Endothelial cell (in vitro differentiated cells): ENCODE data around the gene COX7B. TPM values are rescaled to one million over a fixed set of nuclear protein-coding genes. Genes with fewer than 3 reads are reported as not detected.
A peak's percentile ranks its signal among the peaks of the same experiment; 100 is the strongest.

Source experiments
- DNase-seq: peaks from one replicate; pipeline ENCODE4 v3.0.0; 2021; ENCODE audit warnings: low spot score
- H3K27ac Mint-ChIP-seq: one replicate; pipeline ENCODE4 v1.8.0; 2021; ENCODE audit warnings: mixed read lengths, inconsistent platforms; ENCODE audit not compliant: unreplicated experiment
- H3K27me3 Mint-ChIP-seq: one replicate; pipeline ENCODE4 v1.8.0; 2021; ENCODE audit warnings: mild to moderate bottlenecking, moderate library complexity, mixed read lengths, inconsistent platforms; ENCODE audit not compliant: unreplicated experiment
- H3K36me3 Mint-ChIP-seq: one replicate; pipeline ENCODE4 v1.8.0; 2021; ENCODE audit warnings: mild to moderate bottlenecking, low read depth, mixed read lengths, inconsistent platforms; ENCODE audit not compliant: unreplicated experiment
- H3K4me1 Mint-ChIP-seq: one replicate; pipeline ENCODE4 v1.8.0; 2021; ENCODE audit warnings: mild to moderate bottlenecking, mixed read lengths, inconsistent platforms; ENCODE audit not compliant: unreplicated experiment
- H3K4me3 Mint-ChIP-seq: one replicate; pipeline ENCODE4 v1.8.0; 2021; ENCODE audit warnings: mild to moderate bottlenecking, mixed read lengths, inconsistent platforms; ENCODE audit not compliant: unreplicated experiment
- H3K9me3 Mint-ChIP-seq: one replicate; pipeline ENCODE4 v1.8.0; 2021; ENCODE audit warnings: mixed read lengths, inconsistent platforms; ENCODE audit not compliant: unreplicated experiment
- CTCF ChIP-seq: fragments of 200-600 bp; sonication (generic); IDR thresholded peaks from one replicate; pipeline ENCODE4 v1.5.0; 2021; ENCODE audit warnings: antibody characterized with exemption; ENCODE audit not compliant: unreplicated experiment
- total RNA-seq: library from RNA; stranded (reverse); fragmentation: NEBNext Ultra II Directional; extraction: Animal tissue kit (Norgen Biotek cat#: 25700); gene quantifications from one replicate; pipeline ENCODE4 v1.2.1, GENCODE V29; 2021; ENCODE audit not compliant: unreplicated experiment

Gene COX7B
- total RNA-seq, 1 donor from 2014 or later = 155 TPM

GRCh38 chrX:77894921-77895886, 4.1 kb upstream of the COX7B start, which contains the start of gene MAGT1:
Gene MAGT1, minus strand, starts transcription at chrX:77895435. Its CDS starts 25 bp downstream, at chrX:77895410.
- peaks cover 2% of the 10 kb centered on the region for H3K27me3 Mint-ChIP-seq
- H3K4me1 Mint-ChIP-seq = peaks cover 9% of the 10 kb centered on the region
- H3K36me3 Mint-ChIP-seq = no peaks in the 10 kb centered on the region
- DNase-seq = peak; percentile 74
- peak within 1 kb of the TSS; percentile 99 for H3K4me3 Mint-ChIP-seq
- H3K27ac Mint-ChIP-seq = peak within 1 kb of the TSS; percentile 97
- TF ChIP-seq CTCF = no peak
- H3K9me3 Mint-ChIP-seq = no peaks in the 10 kb centered on the region

GRCh38 chrX:77900688-77901087, 1.4 kb downstream of the COX7B start:
- no peak for TF ChIP-seq CTCF
- Mint-ChIP-seq H3K36me3 (peaks cover 3% of the 10 kb centered on the region), H3K9me3 (no peaks in the 10 kb centered on the region), H3K27me3 (peaks cover 2% of the 10 kb centered on the region), H3K4me3 (peak overlapping the region; percentile 62), H3K27ac (no peak overlapping the region), H3K4me1 (peaks cover 4% of the 10 kb centered on the region)
- no peak for DNase-seq

GRCh38 chrX:77901506-77901905, 2.2 kb downstream of the COX7B start:
- DNase-seq = no peak
- no peaks in the 10 kb centered on the region for H3K9me3 Mint-ChIP-seq
- H3K36me3 Mint-ChIP-seq = peaks cover 3% of the 10 kb centered on the region
- no peak overlapping the region for H3K27ac Mint-ChIP-seq
- TF ChIP-seq CTCF = no peak
- no peak overlapping the region for H3K4me3 Mint-ChIP-seq
- peaks cover 4% of the 10 kb centered on the region for H3K4me1 Mint-ChIP-seq
- peaks cover 2% of the 10 kb centered on the region for H3K27me3 Mint-ChIP-seq

- H3K27me3 Mint-ChIP-seq = no peaks in the 10 kb centered on the region
- H3K36me3 Mint-ChIP-seq = no peaks in the 10 kb centered on the region
- peak within 1 kb of the TSS; percentile 93 for H3K4me3 Mint-ChIP-seq
- peak within 1 kb of the TSS; percentile 62 for H3K27ac Mint-ChIP-seq
- peaks cover 2% of the 10 kb centered on the region for H3K4me1 Mint-ChIP-seq
- DNase-seq = peak; percentile 81
- H3K9me3 Mint-ChIP-seq = no peaks in the 10 kb centered on the region
- TF ChIP-seq CTCF = peak; percentile 38
Observed at GRCh38 chrX:77910108-77910840, 11.0 kb downstream of the COX7B start, which contains the start of gene ATP7A. Gene ATP7A, plus strand, starts transcription at chrX:77910693. Its CDS starts 60,949 bp downstream, at chrX:77971642.
